ENCODE results near the gene C1QTNF8.
A peak's percentile ranks its signal among the peaks of the same experiment; 100 is the strongest.

C1QTNF8 gene

DNA sequence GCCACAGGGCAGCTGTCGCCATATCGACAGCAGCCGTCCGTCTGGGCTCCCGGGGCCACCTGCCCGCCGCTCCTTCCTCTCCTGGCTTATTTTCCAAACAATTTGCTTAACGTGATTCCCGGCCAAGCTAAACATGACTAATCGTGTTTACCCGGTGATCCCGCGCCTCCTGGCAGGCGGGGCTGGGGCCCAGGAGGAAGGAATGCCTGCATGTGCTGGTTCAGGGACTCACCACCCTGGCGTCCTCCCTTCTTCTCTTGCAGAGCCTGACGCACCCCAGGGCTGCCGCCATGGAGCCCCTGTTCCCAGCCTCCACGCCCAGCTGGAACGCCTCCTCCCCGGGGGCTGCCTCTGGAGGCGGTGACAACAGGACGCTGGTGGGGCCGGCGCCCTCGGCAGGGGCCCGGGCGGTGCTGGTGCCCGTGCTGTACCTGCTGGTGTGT is 17.4 kb downstream of the C1QTNF8 start (continued):
- TF ChIP-seq, protein P1, sequence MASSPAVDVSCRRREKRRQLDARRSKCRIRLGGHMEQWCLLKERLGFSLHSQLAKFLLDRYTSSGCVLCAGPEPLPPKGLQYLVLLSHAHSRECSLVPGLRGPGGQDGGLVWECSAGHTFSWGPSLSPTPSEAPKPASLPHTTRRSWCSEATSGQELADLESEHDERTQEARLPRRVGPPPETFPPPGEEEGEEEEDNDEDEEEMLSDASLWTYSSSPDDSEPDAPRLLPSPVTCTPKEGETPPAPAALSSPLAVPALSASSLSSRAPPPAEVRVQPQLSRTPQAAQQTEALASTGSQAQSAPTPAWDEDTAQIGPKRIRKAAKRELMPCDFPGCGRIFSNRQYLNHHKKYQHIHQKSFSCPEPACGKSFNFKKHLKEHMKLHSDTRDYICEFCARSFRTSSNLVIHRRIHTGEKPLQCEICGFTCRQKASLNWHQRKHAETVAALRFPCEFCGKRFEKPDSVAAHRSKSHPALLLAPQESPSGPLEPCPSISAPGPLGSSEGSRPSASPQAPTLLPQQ (tag by site-specific recombination; IDR thresholded peaks at IDR 0.05): peak; percentile 95
- TF ChIP-seq SALL2 (tag by site-specific recombination; IDR thresholded peaks at IDR 0.05; ENCODE audit: borderline replicate concordance): no peak
- TF ChIP-seq, protein P2, sequence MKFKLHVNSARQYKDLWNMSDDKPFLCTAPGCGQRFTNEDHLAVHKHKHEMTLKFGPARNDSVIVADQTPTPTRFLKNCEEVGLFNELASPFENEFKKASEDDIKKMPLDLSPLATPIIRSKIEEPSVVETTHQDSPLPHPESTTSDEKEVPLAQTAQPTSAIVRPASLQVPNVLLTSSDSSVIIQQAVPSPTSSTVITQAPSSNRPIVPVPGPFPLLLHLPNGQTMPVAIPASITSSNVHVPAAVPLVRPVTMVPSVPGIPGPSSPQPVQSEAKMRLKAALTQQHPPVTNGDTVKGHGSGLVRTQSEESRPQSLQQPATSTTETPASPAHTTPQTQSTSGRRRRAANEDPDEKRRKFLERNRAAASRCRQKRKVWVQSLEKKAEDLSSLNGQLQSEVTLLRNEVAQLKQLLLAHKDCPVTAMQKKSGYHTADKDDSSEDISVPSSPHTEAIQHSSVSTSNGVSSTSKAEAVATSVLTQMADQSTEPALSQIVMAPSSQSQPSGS (tag by site-specific recombination; IDR thresholded peaks at IDR 0.05; ENCODE audit: low read depth): no peak
- TF ChIP-seq OSR2 (tag by site-specific recombination; IDR thresholded peaks at IDR 0.05): peak; percentile 91
- no peak for TF ChIP-seq ZNF433 (tag by site-specific recombination; IDR thresholded peaks at IDR 0.05; ENCODE audit: low read depth)
- no peak for TF ChIP-seq ZNF112 (tag by site-specific recombination; IDR thresholded peaks at IDR 0.05)
- no peak for TF ChIP-seq ZNF155 (tag by site-specific recombination; IDR thresholded peaks at IDR 0.05)
- TF ChIP-seq MEIS1 (CRISPR knock-in tag; IDR thresholded peaks at IDR 0.05; ENCODE audit: borderline replicate concordance): no peak
- TF ChIP-seq, protein P3, sequence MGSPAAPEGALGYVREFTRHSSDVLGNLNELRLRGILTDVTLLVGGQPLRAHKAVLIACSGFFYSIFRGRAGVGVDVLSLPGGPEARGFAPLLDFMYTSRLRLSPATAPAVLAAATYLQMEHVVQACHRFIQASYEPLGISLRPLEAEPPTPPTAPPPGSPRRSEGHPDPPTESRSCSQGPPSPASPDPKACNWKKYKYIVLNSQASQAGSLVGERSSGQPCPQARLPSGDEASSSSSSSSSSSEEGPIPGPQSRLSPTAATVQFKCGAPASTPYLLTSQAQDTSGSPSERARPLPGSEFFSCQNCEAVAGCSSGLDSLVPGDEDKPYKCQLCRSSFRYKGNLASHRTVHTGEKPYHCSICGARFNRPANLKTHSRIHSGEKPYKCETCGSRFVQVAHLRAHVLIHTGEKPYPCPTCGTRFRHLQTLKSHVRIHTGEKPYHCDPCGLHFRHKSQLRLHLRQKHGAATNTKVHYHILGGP (tag by site-specific recombination; IDR thresholded peaks at IDR 0.05): no peak
- TF ChIP-seq ZNF529 (tag by site-specific recombination; IDR thresholded peaks at IDR 0.05; ENCODE audit: insufficient replicate concordance): no peak
- TF ChIP-seq YY2 (tag by site-specific recombination; IDR thresholded peaks at IDR 0.05): no peak
- TF ChIP-seq ZBTB20 (tag by site-specific recombination; IDR thresholded peaks at IDR 0.05): peak; percentile 95
- TF ChIP-seq KLF1 (tag by site-specific recombination; IDR thresholded peaks at IDR 0.05): peak; percentile 82
- TF ChIP-seq, protein P4, sequence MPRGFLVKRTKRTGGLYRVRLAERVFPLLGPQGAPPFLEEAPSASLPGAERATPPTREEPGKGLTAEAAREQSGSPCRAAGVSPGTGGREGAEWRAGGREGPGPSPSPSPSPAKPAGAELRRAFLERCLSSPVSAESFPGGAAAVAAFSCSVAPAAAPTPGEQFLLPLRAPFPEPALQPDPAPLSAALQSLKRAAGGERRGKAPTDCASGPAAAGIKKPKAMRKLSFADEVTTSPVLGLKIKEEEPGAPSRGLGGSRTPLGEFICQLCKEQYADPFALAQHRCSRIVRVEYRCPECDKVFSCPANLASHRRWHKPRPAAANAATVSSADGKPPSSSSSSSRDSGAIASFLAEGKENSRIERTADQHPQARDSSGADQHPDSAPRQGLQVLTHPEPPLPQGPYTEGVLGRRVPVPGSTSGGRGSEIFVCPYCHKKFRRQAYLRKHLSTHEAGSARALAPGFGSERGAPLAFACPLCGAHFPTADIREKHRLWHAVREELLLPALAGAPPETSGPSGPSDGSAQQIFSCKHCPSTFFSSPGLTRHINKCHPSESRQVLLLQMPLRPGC (tag by site-specific recombination; IDR thresholded peaks at IDR 0.05): 0 out of 2 replicates have a peak, but pooled peaks have one; percentile 35
- TF ChIP-seq OVOL3 (tag by site-specific recombination; IDR thresholded peaks at IDR 0.05): no peak
- no peak for TF ChIP-seq ZNF175 (tag by site-specific recombination; IDR thresholded peaks at IDR 0.05)
- no peak for TF ChIP-seq ZNF664 (tag by site-specific recombination; IDR thresholded peaks at IDR 0.05)
- TF ChIP-seq, protein P5, sequence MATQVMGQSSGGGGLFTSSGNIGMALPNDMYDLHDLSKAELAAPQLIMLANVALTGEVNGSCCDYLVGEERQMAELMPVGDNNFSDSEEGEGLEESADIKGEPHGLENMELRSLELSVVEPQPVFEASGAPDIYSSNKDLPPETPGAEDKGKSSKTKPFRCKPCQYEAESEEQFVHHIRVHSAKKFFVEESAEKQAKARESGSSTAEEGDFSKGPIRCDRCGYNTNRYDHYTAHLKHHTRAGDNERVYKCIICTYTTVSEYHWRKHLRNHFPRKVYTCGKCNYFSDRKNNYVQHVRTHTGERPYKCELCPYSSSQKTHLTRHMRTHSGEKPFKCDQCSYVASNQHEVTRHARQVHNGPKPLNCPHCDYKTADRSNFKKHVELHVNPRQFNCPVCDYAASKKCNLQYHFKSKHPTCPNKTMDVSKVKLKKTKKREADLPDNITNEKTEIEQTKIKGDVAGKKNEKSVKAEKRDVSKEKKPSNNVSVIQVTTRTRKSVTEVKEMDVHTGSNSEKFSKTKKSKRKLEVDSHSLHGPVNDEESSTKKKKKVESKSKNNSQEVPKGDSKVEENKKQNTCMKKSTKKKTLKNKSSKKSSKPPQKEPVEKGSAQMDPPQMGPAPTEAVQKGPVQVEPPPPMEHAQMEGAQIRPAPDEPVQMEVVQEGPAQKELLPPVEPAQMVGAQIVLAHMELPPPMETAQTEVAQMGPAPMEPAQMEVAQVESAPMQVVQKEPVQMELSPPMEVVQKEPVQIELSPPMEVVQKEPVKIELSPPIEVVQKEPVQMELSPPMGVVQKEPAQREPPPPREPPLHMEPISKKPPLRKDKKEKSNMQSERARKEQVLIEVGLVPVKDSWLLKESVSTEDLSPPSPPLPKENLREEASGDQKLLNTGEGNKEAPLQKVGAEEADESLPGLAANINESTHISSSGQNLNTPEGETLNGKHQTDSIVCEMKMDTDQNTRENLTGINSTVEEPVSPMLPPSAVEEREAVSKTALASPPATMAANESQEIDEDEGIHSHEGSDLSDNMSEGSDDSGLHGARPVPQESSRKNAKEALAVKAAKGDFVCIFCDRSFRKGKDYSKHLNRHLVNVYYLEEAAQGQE (tag by site-specific recombination; IDR thresholded peaks at IDR 0.05): no peak
- no peak for TF ChIP-seq ZNF544 (tag by site-specific recombination; IDR thresholded peaks at IDR 0.05)
- TF ChIP-seq PRDM1 (tag by site-specific recombination; IDR thresholded peaks at IDR 0.05): no peak
- TF ChIP-seq GLIS1 (tag by site-specific recombination; IDR thresholded peaks at IDR 0.05): peak; percentile 78
- TF ChIP-seq, protein P6, sequence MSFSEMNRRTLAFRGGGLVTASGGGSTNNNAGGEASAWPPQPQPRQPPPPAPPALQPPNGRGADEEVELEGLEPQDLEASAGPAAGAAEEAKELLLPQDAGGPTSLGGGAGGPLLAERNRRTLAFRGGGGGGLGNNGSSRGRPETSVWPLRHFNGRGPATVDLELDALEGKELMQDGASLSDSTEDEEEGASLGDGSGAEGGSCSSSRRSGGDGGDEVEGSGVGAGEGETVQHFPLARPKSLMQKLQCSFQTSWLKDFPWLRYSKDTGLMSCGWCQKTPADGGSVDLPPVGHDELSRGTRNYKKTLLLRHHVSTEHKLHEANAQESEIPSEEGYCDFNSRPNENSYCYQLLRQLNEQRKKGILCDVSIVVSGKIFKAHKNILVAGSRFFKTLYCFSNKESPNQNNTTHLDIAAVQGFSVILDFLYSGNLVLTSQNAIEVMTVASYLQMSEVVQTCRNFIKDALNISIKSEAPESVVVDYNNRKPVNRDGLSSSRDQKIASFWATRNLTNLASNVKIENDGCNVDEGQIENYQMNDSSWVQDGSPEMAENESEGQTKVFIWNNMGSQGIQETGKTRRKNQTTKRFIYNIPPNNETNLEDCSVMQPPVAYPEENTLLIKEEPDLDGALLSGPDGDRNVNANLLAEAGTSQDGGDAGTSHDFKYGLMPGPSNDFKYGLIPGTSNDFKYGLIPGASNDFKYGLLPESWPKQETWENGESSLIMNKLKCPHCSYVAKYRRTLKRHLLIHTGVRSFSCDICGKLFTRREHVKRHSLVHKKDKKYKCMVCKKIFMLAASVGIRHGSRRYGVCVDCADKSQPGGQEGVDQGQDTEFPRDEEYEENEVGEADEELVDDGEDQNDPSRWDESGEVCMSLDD (tag by site-specific recombination; IDR thresholded peaks at IDR 0.05): no peak
- TF ChIP-seq, protein P7, sequence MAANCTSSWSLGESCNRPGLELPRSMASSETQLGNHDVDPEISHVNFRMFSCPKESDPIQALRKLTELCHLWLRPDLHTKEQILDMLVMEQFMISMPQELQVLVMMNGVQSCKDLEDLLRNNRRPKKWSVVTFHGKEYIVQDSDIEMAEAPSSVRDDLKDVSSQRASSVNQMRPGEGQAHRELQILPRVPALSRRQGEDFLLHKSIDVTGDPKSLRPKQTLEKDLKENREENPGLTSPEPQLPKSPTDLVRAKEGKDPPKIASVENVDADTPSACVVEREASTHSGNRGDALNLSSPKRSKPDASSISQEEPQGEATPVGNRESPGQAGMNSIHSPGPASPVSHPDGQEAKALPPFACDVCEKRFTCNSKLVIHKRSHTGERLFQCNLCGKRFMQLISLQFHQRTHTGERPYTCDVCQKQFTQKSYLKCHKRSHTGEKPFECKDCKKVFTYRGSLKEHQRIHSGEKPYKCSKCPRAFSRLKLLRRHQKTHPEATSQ (tag by site-specific recombination; IDR thresholded peaks at IDR 0.05): no peak
- TF ChIP-seq ZNF571 (tag by site-specific recombination; IDR thresholded peaks at IDR 0.05): no peak
